ENCODE data around the gene SCGB3A1. TPM values are rescaled to one million over a fixed set of nuclear protein-coding genes. Genes with fewer than 3 reads are reported as not detected.

SCGB3A1 gene
- total RNA-seq, 2 experiments from 2014 or later, result not detected

DNA sequence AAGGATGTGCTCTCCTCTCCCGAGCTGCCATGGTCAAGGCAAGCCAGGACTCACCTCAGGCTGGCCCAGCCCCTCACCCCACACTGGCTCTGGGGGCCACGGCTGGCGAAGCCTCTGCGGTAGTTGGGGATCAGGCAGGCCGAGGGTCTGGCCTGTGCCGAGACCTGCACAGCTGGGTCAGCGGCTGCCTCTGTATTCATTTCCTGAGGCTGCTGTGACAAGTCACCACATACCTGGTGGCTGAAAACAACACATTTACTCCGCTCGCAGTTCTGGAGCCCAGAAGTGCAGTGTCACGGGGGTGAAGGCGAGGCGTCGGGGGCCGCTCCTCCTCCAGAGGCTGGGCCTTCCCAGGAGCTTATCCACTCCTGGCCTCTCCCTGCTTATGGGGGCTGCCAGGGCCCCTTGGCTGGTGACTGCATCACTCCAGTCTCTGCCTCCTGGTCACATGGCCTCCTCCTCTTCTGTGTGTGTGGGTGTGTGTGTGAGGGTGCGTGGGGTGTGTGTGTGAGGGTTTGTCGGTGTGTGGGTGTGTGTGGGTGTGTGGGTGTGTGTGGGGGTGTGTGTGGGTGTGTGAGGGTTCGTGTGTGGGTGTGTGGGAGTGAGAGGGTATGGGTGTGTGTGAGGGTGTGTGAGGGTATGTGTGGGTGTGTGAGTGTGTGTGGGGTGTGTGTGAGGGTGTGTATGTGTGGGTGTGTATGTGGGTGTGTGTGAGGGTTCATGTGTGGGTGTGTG lies 3.2 kb upstream of the SCGB3A1 start:
- no peak overlapping the region for H3K4me3 Mint-ChIP-seq
- no peaks in the 10 kb centered on the region for H3K9me3 Mint-ChIP-seq (ENCODE audit: low read depth)
- intact Hi-C loops (cut with DNase I, micrococcal nuclease), result no loop called here
- POLR2A ChIA-PET, result no interaction called here
- CTCF ChIA-PET, result no interaction called here
- ATAC-seq, result peak; percentile 30
- H3K36me3 Mint-ChIP-seq (ENCODE audit: low read depth), result no peaks in the 10 kb centered on the region
- DNase-seq, result no peak
- H3K27me3 Mint-ChIP-seq, result peaks cover 20% of the 10 kb centered on the region
- H3K27ac Mint-ChIP-seq, result no peak overlapping the region
- H3K4me1 Mint-ChIP-seq, result peaks cover 4% of the 10 kb centered on the region

- ChIA-PET POLR2A (no interaction called here), CTCF (no interaction called here)
- no peak for DNase-seq
- no peak overlapping the region for H3K4me3 Mint-ChIP-seq
- no peaks in the 10 kb centered on the region for H3K9me3 Mint-ChIP-seq (ENCODE audit: low read depth)
- H3K4me1 Mint-ChIP-seq, result peaks cover 4% of the 10 kb centered on the region
- ATAC-seq, result no peak
- no peak overlapping the region for H3K27ac Mint-ChIP-seq
- H3K36me3 Mint-ChIP-seq (ENCODE audit: low read depth), result no peaks in the 10 kb centered on the region
- intact Hi-C loops (cut with DNase I, micrococcal nuclease), result no loop called here
- H3K27me3 Mint-ChIP-seq, result peaks cover 28% of the 10 kb centered on the region
Observed at GRCh38 chr5:180593446-180594206, 2.3 kb upstream of the SCGB3A1 start.

GRCh38 chr5:180592176-180592575 lies 877 bp upstream of the SCGB3A1 start:
- intact Hi-C loops (cut with DNase I, micrococcal nuclease), result no loop called here
- no peaks in the 10 kb centered on the region for H3K9me3 Mint-ChIP-seq (ENCODE audit: low read depth)
- no peak overlapping the region for H3K27ac Mint-ChIP-seq
- no peak for ATAC-seq
- ChIA-PET POLR2A (no interaction called here), CTCF (interaction anchor here (0.7 to 1.1 kb wide), 2 partner anchors 14 kb away, joined by 3 to 5 read pairs; no protein-coding TSS in a partner anchor)
- no peak overlapping the region for H3K4me3 Mint-ChIP-seq
- DNase-seq, result no peak
- H3K4me1 Mint-ChIP-seq, result peaks cover 4% of the 10 kb centered on the region
- peaks cover 30% of the 10 kb centered on the region for H3K27me3 Mint-ChIP-seq
- H3K36me3 Mint-ChIP-seq (ENCODE audit: low read depth), result no peaks in the 10 kb centered on the region

- ATAC-seq (no peak), DNase-seq (no peak)
- ChIA-PET CTCF (no interaction called here), POLR2A (no interaction called here)
- Mint-ChIP-seq H3K27ac (no peak overlapping the region), H3K4me3 (no peak overlapping the region), H3K9me3 (ENCODE audit: low read depth) (no peaks in the 10 kb centered on the region), H3K36me3 (ENCODE audit: low read depth) (no peaks in the 10 kb centered on the region), H3K27me3 (peaks cover 33% of the 10 kb centered on the region), H3K4me1 (peaks cover 4% of the 10 kb centered on the region)
- intact Hi-C loops (cut with DNase I, micrococcal nuclease), result no loop called here
Observed at GRCh38 chr5:180590543-180591310, 572 bp downstream of the SCGB3A1 start.

DNA sequence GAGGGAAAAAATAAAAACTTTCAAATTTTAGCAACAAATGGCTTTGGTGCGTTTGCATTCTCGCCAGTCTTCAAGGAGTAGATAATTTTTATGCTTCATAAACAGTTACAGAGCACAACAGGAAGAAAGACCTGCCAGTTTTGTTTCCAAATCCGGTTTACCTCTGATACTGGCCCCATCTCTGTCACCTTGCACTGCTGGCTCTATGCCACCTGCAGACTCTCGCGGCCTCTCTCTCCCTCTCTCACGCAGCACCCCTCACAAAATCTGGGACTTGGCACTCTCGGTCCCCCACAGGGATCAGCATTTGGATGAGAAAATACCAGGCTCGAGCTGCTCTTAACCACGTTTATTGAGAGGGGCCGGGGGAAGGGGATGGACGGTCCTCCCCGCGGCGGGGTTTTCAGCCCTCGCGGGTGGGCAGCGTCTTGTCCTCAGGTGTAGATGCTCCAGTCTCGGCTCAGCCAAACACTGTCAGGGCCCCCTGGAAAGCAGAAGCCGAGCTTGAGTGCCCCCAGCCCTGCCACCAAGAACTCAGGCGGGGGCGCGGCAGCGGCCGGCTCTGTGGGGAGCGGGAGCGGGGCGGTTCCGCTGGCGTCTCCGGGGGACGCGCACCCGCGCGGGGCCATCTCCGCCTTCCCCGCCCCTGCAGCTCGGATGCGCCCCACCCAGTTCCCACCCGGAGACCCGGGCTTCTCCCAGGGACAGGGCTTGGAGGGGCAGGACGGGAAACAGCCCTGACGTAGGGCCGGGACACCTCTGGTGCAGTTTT lies 1.3 kb downstream of the SCGB3A1 start:
- no peaks in the 10 kb centered on the region for H3K36me3 Mint-ChIP-seq (ENCODE audit: low read depth)
- H3K9me3 Mint-ChIP-seq (ENCODE audit: low read depth), result no peaks in the 10 kb centered on the region
- ChIA-PET CTCF (interaction anchor here (0.7 kb wide), 1 partner anchor 32 kb away, joined by 3 read pairs; no protein-coding TSS in a partner anchor), POLR2A (no interaction called here)
- H3K4me1 Mint-ChIP-seq, result peaks cover 4% of the 10 kb centered on the region
- DNase-seq (no peak), ATAC-seq (no peak)
- H3K27ac Mint-ChIP-seq, result no peak overlapping the region
- no peak overlapping the region for H3K4me3 Mint-ChIP-seq
- intact Hi-C loops (cut with DNase I, micrococcal nuclease), result no loop called here
- H3K27me3 Mint-ChIP-seq, result peaks cover 33% of the 10 kb centered on the region

GRCh38 chr5:180586870-180587269 lies 4.4 kb downstream of the SCGB3A1 start:
- peaks cover 2% of the 10 kb centered on the region for H3K9me3 Mint-ChIP-seq (ENCODE audit: low read depth)
- POLR2A ChIA-PET, result no interaction called here
- DNase-seq, result no peak
- peaks cover 18% of the 10 kb centered on the region for H3K27me3 Mint-ChIP-seq
- H3K27ac Mint-ChIP-seq, result no peak overlapping the region
- intact Hi-C loops (cut with DNase I, micrococcal nuclease), result no loop called here
- H3K4me3 Mint-ChIP-seq, result no peak overlapping the region
- CTCF ChIA-PET, result no interaction called here
- no peaks in the 10 kb centered on the region for H3K36me3 Mint-ChIP-seq (ENCODE audit: low read depth)
- no peak for ATAC-seq
- H3K4me1 Mint-ChIP-seq, result peaks cover 4% of the 10 kb centered on the region

DNA sequence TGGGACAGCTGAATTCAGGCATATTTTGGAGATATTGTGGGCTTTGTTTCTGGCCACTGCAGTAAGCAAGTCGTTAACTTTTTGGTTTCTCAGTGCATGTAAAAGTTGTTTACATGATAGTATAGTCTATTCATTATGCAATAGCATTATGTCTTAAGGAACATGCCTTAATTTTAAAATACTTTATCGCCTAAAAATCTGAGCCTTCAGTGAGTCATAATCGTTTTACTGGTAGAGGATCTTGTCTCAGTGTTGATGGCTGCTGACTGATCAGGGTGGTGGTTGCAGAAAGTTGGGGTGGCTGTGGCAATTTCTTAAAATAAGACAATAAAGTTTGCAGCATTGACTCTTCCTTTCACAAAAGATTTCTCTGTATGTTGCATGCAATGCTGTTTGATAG lies 5.1 kb downstream of the SCGB3A1 start:
- CTCF ChIA-PET, result no interaction called here
- no peak for ATAC-seq

GRCh38 chr5:180583738-180584137 lies 7.6 kb downstream of the SCGB3A1 start:
- POLR2A ChIA-PET, result no interaction called here
- no peak for ATAC-seq
- peaks cover 6% of the 10 kb centered on the region for H3K27me3 Mint-ChIP-seq
- H3K4me1 Mint-ChIP-seq, result no peaks in the 10 kb centered on the region
- no peak overlapping the region for H3K4me3 Mint-ChIP-seq
- H3K27ac Mint-ChIP-seq, result no peak overlapping the region
- no peaks in the 10 kb centered on the region for H3K36me3 Mint-ChIP-seq (ENCODE audit: low read depth)
- peaks cover 2% of the 10 kb centered on the region for H3K9me3 Mint-ChIP-seq (ENCODE audit: low read depth)
- CTCF ChIA-PET, result no interaction called here
- no peak for DNase-seq
- intact Hi-C loops (cut with DNase I, micrococcal nuclease), result no loop called here

More for the DNA sequence above, 5.1 kb downstream of the SCGB3A1 start:
- H3K9me3 Mint-ChIP-seq (ENCODE audit: low read depth), result peaks cover 2% of the 10 kb centered on the region
- peaks cover 18% of the 10 kb centered on the region for H3K27me3 Mint-ChIP-seq
- H3K27ac Mint-ChIP-seq, result no peak overlapping the region
- H3K36me3 Mint-ChIP-seq (ENCODE audit: low read depth), result no peaks in the 10 kb centered on the region
- no peak for DNase-seq
- H3K4me3 Mint-ChIP-seq, result no peak overlapping the region
- peaks cover 4% of the 10 kb centered on the region for H3K4me1 Mint-ChIP-seq
- intact Hi-C loops (cut with DNase I, micrococcal nuclease), result no loop called here
- POLR2A ChIA-PET, result no interaction called here

GRCh38 chr5:180580681-180581080 lies 10.6 kb downstream of the SCGB3A1 start:
- intact Hi-C loops (cut with DNase I, micrococcal nuclease), result no loop called here

DNA sequence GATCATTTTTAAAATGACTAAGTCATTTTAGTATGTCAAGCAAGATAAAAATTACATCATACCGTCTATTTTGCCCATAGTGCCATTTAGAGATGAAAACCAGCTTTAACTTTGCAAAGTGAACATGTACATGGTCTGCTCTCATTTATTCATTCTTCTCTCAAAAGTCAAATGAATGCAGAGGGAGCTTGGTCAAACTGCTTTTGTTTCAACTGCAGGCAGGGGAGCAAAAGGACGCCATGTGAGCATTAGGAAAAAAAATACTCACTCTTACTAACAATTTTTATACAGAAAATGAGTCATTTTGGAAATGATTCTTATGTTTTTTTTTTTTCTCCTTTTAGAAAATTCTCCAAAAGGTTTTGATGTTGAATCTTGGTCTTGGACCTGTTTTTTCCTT lies 15.7 kb downstream of the SCGB3A1 start:
- intact Hi-C loops (cut with DNase I, micrococcal nuclease), result loop anchor here in 1 of 2 experiments (1.0 kb wide), 1 partner anchor 12 kb away; no protein-coding TSS in a partner anchor
- no peak for DNase-seq
- Mint-ChIP-seq H3K9me3 (ENCODE audit: low read depth) (no peaks in the 10 kb centered on the region), H3K4me3 (no peak overlapping the region), H3K27ac (no peak overlapping the region), H3K4me1 (peaks cover 12% of the 10 kb centered on the region), H3K27me3 (no peaks in the 10 kb centered on the region), H3K36me3 (ENCODE audit: low read depth) (peaks cover 43% of the 10 kb centered on the region)
- ChIA-PET POLR2A (no interaction called here), CTCF (interaction anchor here (2.2 kb wide), 1 partner anchor 31 kb away, joined by 11 read pairs; no protein-coding TSS in a partner anchor)
- peak; percentile 49 for ATAC-seq

More at GRCh38 chr5:180580681-180581080, 10.6 kb downstream of the SCGB3A1 start:
- ATAC-seq (no peak), DNase-seq (no peak)
- Mint-ChIP-seq H3K4me1 (peaks cover 7% of the 10 kb centered on the region), H3K9me3 (ENCODE audit: low read depth) (peaks cover 2% of the 10 kb centered on the region), H3K27me3 (no peaks in the 10 kb centered on the region), H3K36me3 (ENCODE audit: low read depth) (peaks cover 18% of the 10 kb centered on the region), H3K4me3 (no peak overlapping the region), H3K27ac (no peak overlapping the region)
- ChIA-PET POLR2A (no interaction called here), CTCF (interaction anchor here (0.7 kb wide), 1 partner anchor 26 kb away, joined by 3 read pairs; no protein-coding TSS in a partner anchor)

GRCh38 chr5:180568914-180569313 lies 22.4 kb downstream of the SCGB3A1 start:
- CTCF ChIA-PET, result interaction anchor here (0.7 kb wide), 1 partner anchor 82 kb away, joined by 3 read pairs; no protein-coding TSS in a partner anchor
- no peak overlapping the region for H3K27ac Mint-ChIP-seq
- H3K9me3 Mint-ChIP-seq (ENCODE audit: low read depth), result no peaks in the 10 kb centered on the region
- H3K27me3 Mint-ChIP-seq, result no peaks in the 10 kb centered on the region
- H3K4me1 Mint-ChIP-seq, result peaks cover 10% of the 10 kb centered on the region
- no peak for ATAC-seq
- no peak for DNase-seq
- POLR2A ChIA-PET, result interaction anchor here (0.7 kb wide), 1 partner anchor 279 kb away, joined by 3 read pairs; no protein-coding TSS in a partner anchor
- peaks cover 65% of the 10 kb centered on the region for H3K36me3 Mint-ChIP-seq (ENCODE audit: low read depth)
- H3K4me3 Mint-ChIP-seq, result no peak overlapping the region
- intact Hi-C loops (cut with DNase I, micrococcal nuclease), result no loop called here
